ENCODE results near the gene TSHR.

DNA sequence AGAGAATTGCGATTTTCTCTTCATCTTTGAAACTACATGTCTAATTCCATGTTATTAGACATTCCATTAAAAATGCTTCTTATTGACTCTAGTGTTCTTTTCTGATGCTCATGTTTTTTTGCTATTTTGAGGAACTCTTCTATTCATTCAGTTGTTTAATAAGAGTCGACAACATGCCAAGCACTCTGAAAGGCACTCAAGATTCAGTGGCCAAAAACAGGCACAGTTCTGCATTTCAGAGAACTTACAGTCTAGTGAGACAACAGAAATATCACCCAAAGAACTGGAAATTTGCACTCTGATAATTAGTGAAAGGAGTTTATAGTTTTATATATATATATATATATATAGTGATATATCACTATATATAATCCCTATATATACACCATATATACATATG lies 111.7 kb downstream of the TSHR start:
- TF ChIP-seq POLR2A (IDR thresholded peaks at IDR 0.05; ENCODE audit: low read length), result no peak
- TF ChIP-seq GATA1 (IDR thresholded peaks at IDR 0.05; ENCODE audit: low read depth, low read length), result no peak
